A549 (cell line): ENCODE results near the gene NTRK3. TPM values are rescaled to one million over a fixed set of nuclear protein-coding genes. Genes with fewer than 3 reads are reported as not detected.

ENCODE experiments used
- ATAC-seq, 2 experiments: fragments of 200-7000 bp in 1 of 2; fragments of >200 bp in 1 of 2; cut with Nextera tagmentation in 1 of 2; cut with Tn5 transposase in 1 of 2; 3 replicates each; pipeline versions ENCODE4 v1.8.0 to v1.9.1; 2018 to 2020; ENCODE audit warnings: mild to moderate bottlenecking in 1 of 2, moderate library complexity in 1 of 2
- CTCF ChIA-PET: fragments of 300-600 bp; sonication (Branson Sonifier 250); formaldehyde crosslinking; extraction: SDS; loops from one replicate; lab custom pipeline; 2021; ENCODE audit warnings: antibody characterized with exemption, inconsistent platforms; lab: Yijun Ruan, JAX
- POLR2A ChIA-PET: fragments of 350-600 bp; formaldehyde crosslinking; extraction: SDS; loops from one replicate; lab custom pipeline; 2021; ENCODE audit warnings: antibody characterized with exemption, inconsistent platforms; lab: Yijun Ruan, JAX
- DNase-seq, 2 experiments: peaks; one replicate each; pipeline versions ENCODE4 v3.0.0 to v3.0.0-alpha.2; 2011 to 2016; ENCODE audit warnings: low read depth in 1 of 2, low spot score in 1 of 2
- FAIRE-seq: peaks from 2 replicates; lab custom pipeline; 2011; peaks lifted over from hg19 to GRCh38; lab: Jason Lieb, UNC
- H3K27ac ChIP-seq, 2 experiments: fragments of >200 bp; sonication (Bioruptor Twin); formaldehyde crosslinking; 3 replicates each; pipeline ENCODE4 v1.5.1; 2016 to 2017
- H3K4me1 ChIP-seq: fragments of >200 bp; sonication (Bioruptor Twin); formaldehyde crosslinking; 3 replicates; pipeline ENCODE4 v1.6.1; 2016
- H3K4me2 ChIP-seq: fragments of >200 bp; sonication (Bioruptor Twin); formaldehyde crosslinking; 3 replicates; pipeline ENCODE4 v1.6.1; 2016
- H3K4me3 ChIP-seq: fragments of >200 bp; sonication (Bioruptor Twin); formaldehyde crosslinking; 3 replicates; pipeline ENCODE4 v1.5.1; 2016
- H3K9me3 ChIP-seq: fragments of >200 bp; sonication (Bioruptor Twin); formaldehyde crosslinking; 3 replicates; pipeline ENCODE4 v1.6.1; 2016
- BHLHE40 ChIP-seq: IDR thresholded peaks from 2 replicates; pipeline ENCODE4 v1.6.1; 2012; ENCODE audit warnings: low read depth, low read length, inconsistent platforms
- CBX8 ChIP-seq: fragments of 200-600 bp; sonication (generic); IDR thresholded peaks from 2 replicates; pipeline ENCODE4 v1.6.1; 2016
- CEBPB ChIP-seq, 2 experiments: fragments of >200 bp in 1 of 2; sonication (Bioruptor Twin) in 1 of 2; formaldehyde crosslinking in 1 of 2; IDR thresholded peaks; 2 replicates each; pipeline ENCODE4 v1.6.1; 2012 to 2016
- CHD2 ChIP-seq: fragments of 150-350 bp; IDR thresholded peaks from 2 replicates; pipeline ENCODE4 v1.6.1; 2014; ENCODE audit warnings: low read length; ENCODE audit not compliant: partially characterized antibody
- CHD4 ChIP-seq: fragments of 200-600 bp; sonication (generic); IDR thresholded peaks from 2 replicates; pipeline ENCODE4 v1.6.1; 2016; ENCODE audit warnings: antibody characterized with exemption, mild to moderate bottlenecking, borderline replicate concordance
- EHMT2 ChIP-seq: fragments of 200-600 bp; sonication (generic); IDR thresholded peaks from 2 replicates; pipeline ENCODE4 v1.6.1; 2016; ENCODE audit warnings: antibody characterized with exemption, low read depth, mild to moderate bottlenecking, moderate library complexity
- EP300 ChIP-seq, 2 experiments: fragments of >200 bp; sonication (Bioruptor Twin); formaldehyde crosslinking; IDR thresholded peaks; 2 replicates in 1 of 2; 3 replicates in 1 of 2; pipeline ENCODE4 v1.6.1; 2016 to 2017
- HEYL ChIP-seq: fragments of 250-450 bp; sonication (Bioruptor Pico); IDR thresholded peaks from 2 replicates; pipeline ENCODE4 v1.8.0; 2021; ENCODE audit warnings: mild to moderate bottlenecking, moderate library complexity
- JUN ChIP-seq, 2 experiments: fragments of >200 bp; sonication (Bioruptor Twin); formaldehyde crosslinking; IDR thresholded peaks; 2 replicates in 1 of 2; 3 replicates in 1 of 2; pipeline ENCODE4 v1.6.1; 2016 to 2017
- JUNB ChIP-seq: fragments of >200 bp; sonication (Bioruptor Twin); formaldehyde crosslinking; IDR thresholded peaks from 2 replicates; pipeline ENCODE4 v1.6.1; 2016
- KDM5A ChIP-seq: fragments of 200-600 bp; sonication (generic); IDR thresholded peaks from 2 replicates; pipeline ENCODE4 v1.6.1; 2016; ENCODE audit warnings: antibody characterized with exemption, mild to moderate bottlenecking
- MAFK ChIP-seq: fragments of 450-650 bp; IDR thresholded peaks from 2 replicates; pipeline ENCODE4 v1.6.1; 2014; ENCODE audit not compliant: partially characterized antibody
- POLR2AphosphoS2 ChIP-seq: conservative IDR thresholded peaks from 2 replicates; pipeline ENCODE4 v1.6.1; 2012; ENCODE audit warnings: low read length, improper control_type of control experiment, inconsistent platforms
- RAD21 ChIP-seq, 2 experiments: fragments of >200 bp in 1 of 2; sonication (Bioruptor Twin) in 1 of 2; formaldehyde crosslinking in 1 of 2; IDR thresholded peaks in 1 of 2; conservative IDR thresholded peaks in 1 of 2; 2 replicates in 1 of 2; 3 replicates in 1 of 2; pipeline ENCODE4 v1.6.1; 2012 to 2018; ENCODE audit warnings: inconsistent platforms in 1 of 2
- ZC3H11A ChIP-seq: fragments of 450-650 bp; IDR thresholded peaks from 2 replicates; pipeline ENCODE4 v1.6.1; 2014; ENCODE audit warnings: antibody characterized with exemption, mild to moderate bottlenecking
- ZSCAN20 ChIP-seq: fragments of 250-450 bp; sonication (Bioruptor Pico); IDR thresholded peaks from 2 replicates; pipeline ENCODE4 v1.8.0; 2022; ENCODE audit warnings: mild to moderate bottlenecking, moderate library complexity
- WGBS: methylation state at CpG from one replicate; pipeline ENCODE4 v1.1.6; 2017; ENCODE audit errors: missing lambda C conversion rate; 5-methylcytosine and 5-hydroxymethylcytosine counted together
- polyA plus RNA-seq, 4 experiments: library from polyadenylated mRNA; depleted of rRNA in 3 of 4; stranded (reverse); fragments of >200 nt; fragmentation: RNase III in 1 of 4; extraction: RNeasy Plus Mini Kit Qiagen cat#74134 plus additional on column Dnase treatment in 1 of 4; gene quantifications; 2 replicates in 3 of 4; 3 replicates in 1 of 4; pipeline ENCODE4 v1.2.3, GENCODE V29; 2011 to 2017
- TF ChIP-seq, protein P1 (sequence below): IDR thresholded peaks from 2 replicates; pipeline ENCODE4 v1.6.1; 2012
- TF ChIP-seq, protein P2 (sequence below): fragments of >200 bp; sonication (Bioruptor Twin); formaldehyde crosslinking; IDR thresholded peaks from 2 replicates; pipeline ENCODE4 v1.6.1; 2016
- TF ChIP-seq, protein P3 (sequence below): IDR thresholded peaks from 2 replicates; pipeline ENCODE4 v1.6.1; 2012; ENCODE audit warnings: low read depth, borderline replicate concordance
- TF ChIP-seq, protein P4 (sequence below): fragments of 450-650 bp; IDR thresholded peaks from 2 replicates; pipeline ENCODE4 v1.6.1; 2014; ENCODE audit warnings: antibody characterized with exemption

NTRK3 gene
- polyA plus RNA-seq, 2 of the 4 experiments (the other 2 are of a cell fraction), result 55.0 to 55.2 TPM

DNA sequence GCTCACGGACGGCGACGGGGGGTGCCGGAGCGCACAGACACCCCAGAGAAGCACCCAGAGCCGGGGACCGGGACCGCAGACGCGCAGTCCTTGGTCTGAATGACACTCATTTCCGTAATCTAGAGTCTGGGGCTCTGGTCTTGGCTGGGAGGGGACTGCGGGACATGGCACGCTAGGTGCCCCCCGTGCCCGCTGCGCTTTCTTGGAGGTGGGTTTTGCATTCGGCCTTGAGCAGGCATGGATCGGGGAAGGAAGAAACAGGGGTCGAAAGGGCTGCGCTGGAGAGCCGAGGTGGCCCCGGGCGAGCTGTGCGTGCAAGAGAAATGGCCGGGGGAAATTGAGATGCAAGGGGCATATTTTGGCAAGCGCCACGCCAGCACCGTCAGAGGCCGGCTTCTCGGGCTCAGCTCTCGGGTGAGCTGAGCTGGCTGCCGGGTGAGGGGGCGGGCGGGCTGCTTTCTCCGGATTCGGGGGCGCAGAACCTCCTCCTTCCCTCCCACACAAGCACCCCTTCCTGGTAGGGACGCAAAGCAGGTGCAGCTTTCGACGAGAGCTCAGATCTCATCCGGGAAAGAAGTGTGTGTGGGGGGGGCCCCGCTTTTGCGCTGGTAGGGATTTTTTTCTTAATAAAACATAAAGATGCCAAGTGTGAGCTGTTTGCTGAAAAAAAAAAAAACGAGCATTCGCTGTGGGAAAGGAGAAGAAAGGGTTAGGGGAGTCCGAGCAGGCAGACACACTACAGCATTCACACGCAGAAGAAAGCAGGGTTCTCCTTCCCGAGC, 963 bp upstream of the NTRK3 start:
- CTCF ChIA-PET, result interaction anchor here (0.6 to 1.7 kb wide), 9 partner anchors 10 to 612 kb away, joined by 3 to 9 read pairs (median 4); no protein-coding TSS in a partner anchor
- peak; percentile 15 to 25; a peak in 4 of 6 replicates for ATAC-seq
- POLR2A ChIA-PET, result interaction anchor here (0.7 kb wide), 1 partner anchor 1191 kb away, joined by 3 read pairs; no protein-coding TSS in a partner anchor

DNA sequence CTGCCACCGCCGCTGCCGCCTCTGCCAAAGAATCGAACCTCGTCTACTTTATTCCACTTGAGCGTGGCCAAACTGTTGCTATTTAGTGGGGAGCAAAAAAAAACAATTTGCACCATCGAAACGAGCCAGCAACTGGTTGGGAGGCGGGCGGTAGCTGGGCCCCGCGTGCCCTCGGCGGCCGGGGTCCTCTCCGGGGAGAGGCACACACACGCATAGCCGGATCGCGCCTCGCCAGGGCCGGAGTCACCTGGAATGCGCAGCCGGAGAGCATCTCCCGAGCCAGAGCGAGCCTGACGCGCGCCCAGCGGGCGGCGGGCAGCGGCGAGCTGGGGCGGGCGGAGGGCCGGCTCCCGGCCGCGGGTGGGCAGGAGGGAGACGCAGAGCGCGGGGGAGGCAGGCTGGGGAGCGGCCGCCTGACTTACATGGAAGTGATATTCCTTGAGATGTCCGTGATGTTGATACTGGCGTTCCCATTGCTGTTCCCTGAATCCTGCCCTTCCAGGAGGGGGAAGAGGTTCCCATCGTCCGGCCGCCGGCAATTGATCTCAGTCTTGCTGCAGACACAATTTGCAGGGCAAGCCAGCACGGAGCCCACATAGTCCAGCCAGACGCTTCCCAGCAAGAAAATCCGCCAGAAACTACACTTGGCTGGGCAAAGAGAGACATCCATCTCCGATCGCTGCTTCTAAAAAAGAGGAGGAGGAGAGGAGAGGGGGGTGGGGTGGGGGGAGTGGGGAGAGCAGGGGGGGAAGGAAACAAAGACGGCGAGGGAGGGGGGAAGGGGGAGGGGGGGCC, 858 bp downstream of the NTRK3 start:
- TF ChIP-seq, protein P1, sequence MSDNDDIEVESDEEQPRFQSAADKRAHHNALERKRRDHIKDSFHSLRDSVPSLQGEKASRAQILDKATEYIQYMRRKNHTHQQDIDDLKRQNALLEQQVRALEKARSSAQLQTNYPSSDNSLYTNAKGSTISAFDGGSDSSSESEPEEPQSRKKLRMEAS, result 0 out of 2 replicates have a peak, but pooled peaks have one; percentile 22
- TF ChIP-seq, protein P2, sequence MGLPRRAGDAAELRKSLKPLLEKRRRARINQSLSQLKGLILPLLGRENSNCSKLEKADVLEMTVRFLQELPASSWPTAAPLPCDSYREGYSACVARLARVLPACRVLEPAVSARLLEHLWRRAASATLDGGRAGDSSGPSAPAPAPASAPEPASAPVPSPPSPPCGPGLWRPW, result no peak
- Histone ChIP-seq H3K9me3 (no peaks in the 10 kb centered on the region), H3K4me1 (peaks cover 18% of the 10 kb centered on the region; the same call in 2 of the 3 replicates), H3K27ac (peak overlapping the region; percentile 87 to 92), H3K4me2 (peak overlapping the region; percentile 97), H3K4me3 (peak overlapping the region; percentile 81)
- CTCF ChIA-PET, result interaction anchor here (0.6 to 15.0 kb wide), 4 partner anchors 10 to 196 kb away, joined by 3 to 201 read pairs (median 4); no protein-coding TSS in a partner anchor
- POLR2A ChIA-PET, result no interaction called here
- no peak for FAIRE-seq
- ATAC-seq, result peak; percentile 46 to 52
- 11% methylated on average over 34 of the region's 58 CpGs for WGBS
- peak; percentile 30 to 55 for DNase-seq

More for the DNA sequence above, 963 bp upstream of the NTRK3 start:
- TF ChIP-seq, protein P3, sequence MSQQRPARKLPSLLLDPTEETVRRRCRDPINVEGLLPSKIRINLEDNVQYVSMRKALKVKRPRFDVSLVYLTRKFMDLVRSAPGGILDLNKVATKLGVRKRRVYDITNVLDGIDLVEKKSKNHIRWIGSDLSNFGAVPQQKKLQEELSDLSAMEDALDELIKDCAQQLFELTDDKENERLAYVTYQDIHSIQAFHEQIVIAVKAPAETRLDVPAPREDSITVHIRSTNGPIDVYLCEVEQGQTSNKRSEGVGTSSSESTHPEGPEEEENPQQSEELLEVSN, result no peak
- TF ChIP-seq RAD21 (conservative IDR thresholded peaks at IDR 0.05 in 1 of 2, IDR thresholded peaks at IDR 0.05 in 1 of 2), result no peak
- TF ChIP-seq, protein P2, result no peak
- TF ChIP-seq JUN (IDR thresholded peaks at IDR 0.05), result no peak; a peak in 1 of 5 replicates
- TF ChIP-seq KDM5A, result no peak
- no peak for TF ChIP-seq CBX8
- TF ChIP-seq EP300 (IDR thresholded peaks at IDR 0.05), result no peak
- no peak for TF ChIP-seq CHD2
- Histone ChIP-seq H3K4me1 (peaks cover 28% of the 10 kb centered on the region), H3K4me2 (peak overlapping the region; percentile 97), H3K27ac (peak overlapping the region; percentile 87 to 92), H3K9me3 (no peaks in the 10 kb centered on the region), H3K4me3 (peak overlapping the region; percentile 81)
- WGBS, result 33% methylated on average over 46 of the region's 49 CpGs
- FAIRE-seq, result no peak
- no peak for DNase-seq

DNA sequence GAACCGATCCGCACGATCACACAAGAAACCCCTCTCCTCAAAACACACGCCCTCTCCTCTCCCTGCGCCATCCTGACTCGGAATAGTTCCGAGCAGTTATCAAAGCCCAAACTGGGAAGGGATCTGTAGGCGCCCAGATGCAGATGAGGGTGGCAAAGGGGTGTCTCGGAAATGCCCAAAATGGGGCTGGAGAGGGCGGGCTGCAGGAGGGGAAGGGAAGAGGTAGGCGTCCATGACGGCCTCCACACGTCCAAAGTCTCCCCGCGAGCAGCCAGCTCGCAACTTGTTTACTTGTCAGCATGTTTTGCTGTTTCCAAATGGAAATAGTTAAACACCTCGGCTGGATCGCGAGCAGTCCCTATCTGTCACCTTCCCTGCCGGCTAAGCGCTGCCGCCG, 1.5 kb downstream of the NTRK3 start:
- ATAC-seq, result no peak
- ChIA-PET POLR2A (no interaction called here), CTCF (interaction anchor here (0.6 to 15.0 kb wide), 3 partner anchors 9 to 196 kb away, joined by 3 to 201 read pairs (median 6); no protein-coding TSS in a partner anchor)
- H3K4me1 ChIP-seq, result peaks cover 18% of the 10 kb centered on the region; the same call in 2 of the 3 replicates
- peak overlapping the region; percentile 97 for H3K4me2 ChIP-seq
- no peak for TF ChIP-seq CEBPB (IDR thresholded peaks at IDR 0.05)
- no peak for TF ChIP-seq BHLHE40
- TF ChIP-seq, protein P2, result no peak
- no peak for TF ChIP-seq HEYL (CRISPR knock-in tag)
- no peak for TF ChIP-seq ZC3H11A
- TF ChIP-seq POLR2AphosphoS2, result no peak
- TF ChIP-seq CHD4, result no peak
- no peak for TF ChIP-seq MAFK
- TF ChIP-seq ZSCAN20, result no peak
- no peak for TF ChIP-seq JUN (IDR thresholded peaks at IDR 0.05)
- TF ChIP-seq JUNB, result no peak
- no peak for TF ChIP-seq EHMT2
- TF ChIP-seq, protein P4, sequence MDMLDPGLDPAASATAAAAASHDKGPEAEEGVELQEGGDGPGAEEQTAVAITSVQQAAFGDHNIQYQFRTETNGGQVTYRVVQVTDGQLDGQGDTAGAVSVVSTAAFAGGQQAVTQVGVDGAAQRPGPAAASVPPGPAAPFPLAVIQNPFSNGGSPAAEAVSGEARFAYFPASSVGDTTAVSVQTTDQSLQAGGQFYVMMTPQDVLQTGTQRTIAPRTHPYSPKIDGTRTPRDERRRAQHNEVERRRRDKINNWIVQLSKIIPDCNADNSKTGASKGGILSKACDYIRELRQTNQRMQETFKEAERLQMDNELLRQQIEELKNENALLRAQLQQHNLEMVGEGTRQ, result no peak
- no peak for TF ChIP-seq EP300 (IDR thresholded peaks at IDR 0.05)
- peak overlapping the region; percentile 87 to 92 for H3K27ac ChIP-seq
- 39% methylated on average over 23 of the region's 23 CpGs for WGBS
- no peaks in the 10 kb centered on the region for H3K9me3 ChIP-seq
- H3K4me3 ChIP-seq, result peak overlapping the region; percentile 81
- FAIRE-seq, result no peak
- DNase-seq, result no peak
